MM.1S (cell line): ENCODE measurements around the gene KRTAP2-2.
"Not testable (repeated sequence)": the region's sequence is repeated elsewhere in the genome, so short reads cannot be mapped to it uniquely, and the experiment has no call there.

Experiments
- DNase-seq: peaks from one replicate; pipeline ENCODE4 v3.0.0-alpha.2; 2015
- H2AFZ ChIP-seq: fragments of 300-600 bp; sonication (generic); 2 replicates; pipeline ENCODE4 v1.6.0; 2016; ENCODE audit warnings: antibody characterized with exemption, low read length
- H3F3A ChIP-seq: fragments of 300-600 bp; sonication (generic); 2 replicates; pipeline ENCODE4 v1.6.1; 2016; ENCODE audit warnings: mild to moderate bottlenecking, antibody characterized with exemption, low read length, moderate library complexity, mixed read lengths; ENCODE audit not compliant: insufficient read depth
- H3K27ac ChIP-seq: fragments of 300-600 bp; sonication (generic); 2 replicates; pipeline ENCODE4 v1.5.1; 2016; ENCODE audit warnings: mild to moderate bottlenecking, low read length
- H3K27me3 ChIP-seq: fragments of 300-600 bp; sonication (generic); replicated peaks from 2 replicates; pipeline ENCODE4 v1.6.0; 2016; ENCODE audit warnings: low read length; ENCODE audit not compliant: insufficient read depth
- H3K36me3 ChIP-seq: fragments of 300-600 bp; sonication (generic); replicated peaks from 2 replicates; pipeline ENCODE4 v1.6.1; 2016; ENCODE audit warnings: mild to moderate bottlenecking, low read length, mixed read lengths; ENCODE audit not compliant: insufficient read depth
- H3K4me1 ChIP-seq: fragments of 300-600 bp; sonication (generic); 2 replicates; pipeline ENCODE4 v1.6.1; 2016; ENCODE audit warnings: low read length, mixed read lengths
- H3K4me2 ChIP-seq: fragments of 300-600 bp; sonication (generic); 2 replicates; pipeline ENCODE4 v1.6.0; 2016; ENCODE audit warnings: low read depth, low read length
- H3K4me3 ChIP-seq: fragments of 300-600 bp; sonication (generic); 2 replicates; pipeline ENCODE4 v1.5.1; 2016; ENCODE audit warnings: low read length, mixed read lengths
- H3K79me2 ChIP-seq: fragments of 300-600 bp; sonication (generic); 2 replicates; pipeline ENCODE4 v1.6.1; 2016; ENCODE audit warnings: mixed run types, low read length, mixed read lengths
- H3K9ac ChIP-seq: fragments of 300-600 bp; sonication (generic); 2 replicates; pipeline ENCODE4 v1.6.1; 2016; ENCODE audit warnings: low read length, mixed read lengths
- H3K9me2 ChIP-seq: fragments of 300-600 bp; sonication (generic); replicated peaks from 2 replicates; pipeline ENCODE4 v1.6.1; 2016; ENCODE audit warnings: mild to moderate bottlenecking, low read length, mixed read lengths; ENCODE audit not compliant: insufficient read depth
- H3K9me3 ChIP-seq: fragments of 300-600 bp; sonication (generic); replicated peaks from 2 replicates; pipeline ENCODE4 v1.6.1; 2016; ENCODE audit warnings: mild to moderate bottlenecking, low read length, mixed read lengths; ENCODE audit not compliant: insufficient read depth
- H4K20me1 ChIP-seq: fragments of 300-600 bp; sonication (generic); 2 replicates; pipeline ENCODE4 v1.6.1; 2016; ENCODE audit warnings: mild to moderate bottlenecking, low read length, moderate library complexity, mixed read lengths; ENCODE audit not compliant: insufficient read depth
- CTCF ChIP-seq: fragments of 300-600 bp; sonication (generic); IDR thresholded peaks from 2 replicates; pipeline ENCODE4 v1.5.1; 2016; ENCODE audit warnings: antibody characterized with exemption, low read length, mixed read lengths
- EZH2 ChIP-seq: fragments of 300-600 bp; sonication (generic); optimal IDR thresholded peaks from 2 replicates; pipeline ENCODE3; 2017; ENCODE audit warnings: low read depth, mild to moderate bottlenecking, antibody characterized with exemption, low read length, mixed read lengths
- EZH2phosphoT487 ChIP-seq: fragments of 300-600 bp; sonication (generic); IDR thresholded peaks from 2 replicates; pipeline ENCODE4 v1.6.1; 2018; ENCODE audit warnings: antibody characterized with exemption, low read length

KRTAP2-2 gene

GRCh38 chr17:41055130-41055529 is at the start of gene KRTAP2-2:
KRTAP2-2 (minus strand) TSS chr17:41055230; CDS start chr17:41055211, 19 bp downstream.
- not testable (repeated sequence) for H3K9me2 ChIP-seq, DNase-seq, H3K4me1 ChIP-seq, H2AFZ ChIP-seq, H3K36me3 ChIP-seq, H3K79me2 ChIP-seq, H3K4me2 ChIP-seq, H3F3A ChIP-seq, H3K4me3 ChIP-seq, H3K9me3 ChIP-seq, H4K20me1 ChIP-seq, H3K27me3 ChIP-seq, H3K27ac ChIP-seq, H3K9ac ChIP-seq

- not testable (repeated sequence) for H3K27ac ChIP-seq, H3K79me2 ChIP-seq, H3K4me2 ChIP-seq, H2AFZ ChIP-seq, H3K9me3 ChIP-seq, H3K27me3 ChIP-seq, H3K9me2 ChIP-seq, H3K4me3 ChIP-seq, DNase-seq, H3K36me3 ChIP-seq, H4K20me1 ChIP-seq, H3K4me1 ChIP-seq, H3K9ac ChIP-seq, H3F3A ChIP-seq
These were observed 49.5 kb upstream of the KRTAP2-2 start for GRCh38 chr17:41104386-41105038.

GRCh38 chr17:41103896-41104295 is 48.9 kb upstream of the KRTAP2-2 start:
- DNase-seq = no peak

GRCh38 chr17:41101586-41102259 is 46.7 kb upstream of the KRTAP2-2 start, which contains the start of gene KRTAP4-16:
KRTAP4-16 (minus strand) TSS chr17:41102209; CDS start chr17:41102209, 0 bp downstream.
- Histone ChIP-seq H3K9me3 (no peaks in the 10 kb centered on the region), H3K79me2 (no peaks in the 10 kb centered on the region), H3K4me3 (no peak within 1 kb of the TSS)

More at GRCh38 chr17:41103896-41104295, 48.9 kb upstream of the KRTAP2-2 start:
- Histone ChIP-seq H3K27ac (no peak overlapping the region), H2AFZ (no peak overlapping the region), H3K79me2 (no peaks in the 10 kb centered on the region), H3K4me1 (no peaks in the 10 kb centered on the region), H3K27me3 (no peaks in the 10 kb centered on the region), H3K9me3 (no peaks in the 10 kb centered on the region), H3F3A (no peaks in the 10 kb centered on the region), H3K36me3 (no peaks in the 10 kb centered on the region), H4K20me1 (no peaks in the 10 kb centered on the region), H3K4me2 (no peak overlapping the region), H3K9ac (no peak overlapping the region), H3K9me2 (no peaks in the 10 kb centered on the region), H3K4me3 (no peak overlapping the region)
- TF ChIP-seq EZH2phosphoT487 = no peak
- TF ChIP-seq CTCF = no peak
- no peak for TF ChIP-seq EZH2

GRCh38 chr17:41099682-41100480 is 44.9 kb upstream of the KRTAP2-2 start:
- not testable (repeated sequence) for H3K9ac ChIP-seq, H3K36me3 ChIP-seq, H4K20me1 ChIP-seq, H2AFZ ChIP-seq, H3F3A ChIP-seq, DNase-seq, H3K9me2 ChIP-seq, H3K27ac ChIP-seq, H3K4me2 ChIP-seq, H3K79me2 ChIP-seq, H3K9me3 ChIP-seq, H3K27me3 ChIP-seq, H3K4me1 ChIP-seq, H3K4me3 ChIP-seq

More at GRCh38 chr17:41101586-41102259, 46.7 kb upstream of the KRTAP2-2 start, which contains the start of gene KRTAP4-16:
- DNase-seq = no peak
- Histone ChIP-seq H3K27ac (no peak within 1 kb of the TSS), H3K4me2 (no peak within 1 kb of the TSS), H3K9me2 (no peaks in the 10 kb centered on the region), H2AFZ (no peak within 1 kb of the TSS), H3K27me3 (no peaks in the 10 kb centered on the region), H4K20me1 (no peaks in the 10 kb centered on the region), H3K4me1 (no peaks in the 10 kb centered on the region), H3K9ac (no peak within 1 kb of the TSS), H3F3A (no peaks in the 10 kb centered on the region), H3K36me3 (no peaks in the 10 kb centered on the region)
- TF ChIP-seq CTCF (no peak), EZH2phosphoT487 (no peak), EZH2 (no peak)
